HepG2 (cell line): ENCODE measurements around the gene GNAS-AS1. TPM values are rescaled to one million over a fixed set of nuclear protein-coding genes. Genes with fewer than 3 reads are reported as not detected.

Experiments
- ATAC-seq: fragments of 200-7000 bp; cut with Tn5 transposase; 3 replicates; pipeline ENCODE4 v1.9.1; 2020; ENCODE audit warnings: mild to moderate bottlenecking, moderate library complexity
- BruUV-seq: library from RNA; stranded (reverse); fragments of 400-500 nt; replicated peaks from 2 replicates; lab custom pipeline; 2021; lab: Mats Ljungman, UMichigan
- CTCF ChIA-PET: fragments of 300-600 bp; formaldehyde crosslinking; extraction: SDS; loops from one replicate; lab custom pipeline; 2021; ENCODE audit warnings: low total read pairs, inconsistent platforms, low intra/inter-chr PET ratio; lab: Yijun Ruan, JAX
- POLR2A ChIA-PET: fragments of 350-600 bp; sonication (Branson Sonifier 250); formaldehyde crosslinking; loops from one replicate; lab custom pipeline; 2020; ENCODE audit warnings: antibody characterized with exemption, inconsistent platforms; lab: Yijun Ruan, JAX
- DNase-seq: peaks from one replicate; pipeline ENCODE4 v3.0.0-alpha.2; 2015; ENCODE audit warnings: low spot score
- FAIRE-seq: peaks from 3 replicates; lab custom pipeline; 2011; peaks lifted over from hg19 to GRCh38; lab: Jason Lieb, UNC
- H2AFZ ChIP-seq: one replicate; pipeline ENCODE4 v1.6.1; 2011; ENCODE audit warnings: low read length, inconsistent platforms
- H3K27ac ChIP-seq: fragments of 300-600 bp; 3 replicates; pipeline ENCODE4 v1.8.0; 2011; ENCODE audit warnings: mixed run types, mild to moderate bottlenecking, mixed read lengths, low read length, inconsistent platforms; ENCODE audit not compliant: insufficient read depth; ENCODE audit errors: extremely low read length
- H3K27me3 ChIP-seq, 2 experiments: fragments of 200-600 bp in 1 of 2; 2 replicates in 1 of 2; 3 replicates in 1 of 2; pipeline versions ENCODE4 v1.6.0 to v1.8.0; 2011; ENCODE audit warnings: low read length in 2 of 2, mild to moderate bottlenecking in 2 of 2, moderate library complexity in 2 of 2, inconsistent platforms in 1 of 2; ENCODE audit not compliant: insufficient read depth in 2 of 2, control insufficient read depth in 1 of 2
- H3K36me3 ChIP-seq, 2 experiments: fragments of 200-600 bp in 1 of 2; replicated peaks in 1 of 2; 2 replicates in 1 of 2; 3 replicates in 1 of 2; pipeline versions ENCODE4 v1.5.1 to v1.8.0; 2011; ENCODE audit warnings: low read length in 2 of 2, inconsistent platforms in 1 of 2; ENCODE audit not compliant: insufficient read depth in 2 of 2, control insufficient read depth in 1 of 2
- H3K4me1 ChIP-seq: 2 replicates; pipeline ENCODE4 v1.5.1; 2012; ENCODE audit warnings: low read length, inconsistent platforms; ENCODE audit not compliant: insufficient read depth
- H3K4me2 ChIP-seq: 2 replicates; pipeline ENCODE4 v1.6.0; 2011; ENCODE audit warnings: low read depth, low read length, inconsistent platforms
- H3K4me3 ChIP-seq, 3 experiments: fragments of 200-600 bp in 1 of 3; sonication (generic), shearing (Covaris generic) in 1 of 3; replicated peaks in 1 of 3; 2 replicates each; pipeline ENCODE4 v1.5.1; 2011 to 2016; ENCODE audit warnings: low read length in 3 of 3, inconsistent platforms in 2 of 3, low read depth in 2 of 3, mild to moderate bottlenecking in 2 of 3, control low read depth in 1 of 3, mixed read lengths in 1 of 3; ENCODE audit not compliant: insufficient read depth in 1 of 3
- H3K79me2 ChIP-seq: one replicate; pipeline ENCODE4 v1.6.1; 2011; ENCODE audit warnings: low read length, inconsistent platforms; ENCODE audit not compliant: insufficient read depth
- H3K9ac ChIP-seq: 2 replicates; pipeline ENCODE4 v1.6.0; 2011; ENCODE audit warnings: mild to moderate bottlenecking, low read depth, low read length, inconsistent platforms; ENCODE audit not compliant: insufficient read depth
- H3K9me3 ChIP-seq: 2 replicates; pipeline ENCODE4 v1.5.1; 2012; ENCODE audit warnings: mild to moderate bottlenecking, low read length
- H4K20me1 ChIP-seq: 2 replicates; pipeline ENCODE4 v1.6.0; 2011; ENCODE audit warnings: inconsistent platforms, mild to moderate bottlenecking, low read length, moderate library complexity; ENCODE audit not compliant: insufficient read depth
- BRCA1 ChIP-seq: sonication (generic); formaldehyde crosslinking; IDR thresholded peaks from 2 replicates; pipeline ENCODE4 v1.4.0; 2020; ENCODE audit warnings: missing genetic modification reagents
- EP300 ChIP-seq, 3 experiments: sonication (generic) in 1 of 3; formaldehyde crosslinking in 1 of 3; IDR thresholded peaks; 2 replicates each; pipeline versions ENCODE4 v1.5.1 to v1.6.1; 2011 to 2020; ENCODE audit warnings: low read depth in 2 of 3, low read length in 2 of 3, borderline replicate concordance in 1 of 3, improper control_type of control experiment in 1 of 3, mild to moderate bottlenecking in 1 of 3, missing genetic modification reagents in 1 of 3, moderate library complexity in 1 of 3
- FOXO1 ChIP-seq: sonication (generic); formaldehyde crosslinking; IDR thresholded peaks from 2 replicates; pipeline ENCODE4 v1.4.0; 2020; ENCODE audit warnings: missing genetic modification reagents
- GZF1 ChIP-seq: sonication (generic); formaldehyde crosslinking; IDR thresholded peaks from 2 replicates; pipeline ENCODE4 v1.5.1; 2020; ENCODE audit warnings: mild to moderate bottlenecking, missing genetic modification reagents
- NFE2L1 ChIP-seq: sonication (generic); formaldehyde crosslinking; IDR thresholded peaks from 2 replicates; pipeline ENCODE4 v1.4.0; 2020; ENCODE audit warnings: missing genetic modification reagents, mild to moderate bottlenecking, borderline replicate concordance
- SALL1 ChIP-seq: sonication (generic); formaldehyde crosslinking; IDR thresholded peaks from 2 replicates; pipeline ENCODE4 v1.8.0; 2022; ENCODE audit warnings: mild to moderate bottlenecking, missing genetic modification reagents
- ZFP36L1 ChIP-seq: sonication (generic); formaldehyde crosslinking; IDR thresholded peaks from 2 replicates; pipeline ENCODE4 v1.8.0; 2022; ENCODE audit warnings: mild to moderate bottlenecking, missing genetic modification reagents, moderate library complexity
- ZFX ChIP-seq: sonication (generic); formaldehyde crosslinking; IDR thresholded peaks from 2 replicates; pipeline ENCODE4 v1.4.0; 2020; ENCODE audit warnings: mild to moderate bottlenecking, low read depth, missing genetic modification reagents, moderate library complexity
- ZNF337 ChIP-seq: sonication (generic); formaldehyde crosslinking; IDR thresholded peaks from 2 replicates; pipeline ENCODE4 v1.5.1; 2020; ENCODE audit warnings: missing genetic modification reagents, low read depth, mild to moderate bottlenecking, borderline replicate concordance
- ZNF431 ChIP-seq: sonication (generic); formaldehyde crosslinking; IDR thresholded peaks from 2 replicates; pipeline ENCODE4 v1.9.0; 2022; ENCODE audit warnings: missing genetic modification reagents, low read depth, mild to moderate bottlenecking, borderline replicate concordance
- ZNF562 ChIP-seq: sonication (generic); formaldehyde crosslinking; IDR thresholded peaks from 2 replicates; pipeline ENCODE4 v1.8.0; 2022; ENCODE audit warnings: missing genetic modification reagents, borderline replicate concordance
- ZNF567 ChIP-seq: sonication (generic); formaldehyde crosslinking; IDR thresholded peaks from 2 replicates; pipeline ENCODE4 v1.8.1; 2023; ENCODE audit warnings: mild to moderate bottlenecking, missing genetic modification reagents, borderline replicate concordance
- ZNF678 ChIP-seq: sonication (generic); formaldehyde crosslinking; IDR thresholded peaks from 2 replicates; pipeline ENCODE4 v1.4.0; 2020; ENCODE audit warnings: mild to moderate bottlenecking, missing genetic modification reagents
- ZNF724P ChIP-seq: sonication (generic); formaldehyde crosslinking; IDR thresholded peaks from 2 replicates; pipeline ENCODE4 v1.8.0; 2022; ENCODE audit warnings: missing genetic modification reagents, borderline replicate concordance
- WGBS: methylation state at CpG from one replicate; pipeline ENCODE4 v1.1.6; 2017; ENCODE audit warnings: low lambda C conversion rate; 5-methylcytosine and 5-hydroxymethylcytosine counted together
- in situ Hi-C: cut with HindIII; loops from 2 replicates; pipeline ENCODE4 v1.10.0; 2017; ENCODE audit warnings: low pct_unique_long_range_greater_than_20kb; ENCODE audit not compliant: extremely low pct_ligation_motif_present
- intact Hi-C: fragments of 100-400 bp; cut with micrococcal nuclease; formaldehyde crosslinking; loops from one replicate; pipeline ENCODE4 v1.10.0; 2022; ENCODE audit not compliant: unreplicated experiment
- polyA plus RNA-seq, 8 experiments: library from polyadenylated mRNA; depleted of rRNA in 3 of 8; stranded (reverse) in 7 of 8; unstranded in 1 of 8; fragments of >200 nt; fragmentation: Illumina TruSeq in 4 of 8; extraction: Trizol in 4 of 8; gene quantifications; 2 replicates each; pipeline versions ENCODE4 v1.2.1 to v1.2.3, GENCODE V29; 2011 to 2016; ENCODE audit warnings: low read depth in 4 of 8, missing spikeins in 1 of 8, mixed read lengths in 1 of 8; ENCODE audit not compliant: insufficient read depth in 1 of 8
- total RNA-seq, 5 experiments: library from RNA; depleted of rRNA; stranded (reverse); fragments of >200 nt; fragmentation: Illumina TruSeq; extraction: Trizol; gene quantifications; 2 replicates each; pipeline ENCODE4 v1.2.3, GENCODE V29; 2016; ENCODE audit warnings: low read depth in 1 of 5
- TF ChIP-seq, protein P1 (sequence below): sonication (generic); formaldehyde crosslinking; IDR thresholded peaks from 2 replicates; pipeline ENCODE4 v1.4.0; 2020; ENCODE audit warnings: mild to moderate bottlenecking, missing genetic modification reagents
- TF ChIP-seq, protein P2 (sequence below): sonication (generic); formaldehyde crosslinking; IDR thresholded peaks from 2 replicates; pipeline ENCODE4 v1.5.0; 2020; ENCODE audit warnings: missing genetic modification reagents, mild to moderate bottlenecking, borderline replicate concordance
- TF ChIP-seq, protein P3 (sequence below): sonication (generic); formaldehyde crosslinking; IDR thresholded peaks from 2 replicates; pipeline ENCODE4 v1.5.1; 2020; ENCODE audit warnings: missing genetic modification reagents, mild to moderate bottlenecking, borderline replicate concordance
- TF ChIP-seq, protein P4 (sequence below): sonication (generic); formaldehyde crosslinking; IDR thresholded peaks from 2 replicates; pipeline ENCODE4 v1.4.0; 2020; ENCODE audit warnings: missing genetic modification reagents, borderline replicate concordance

The GNAS-AS1 gene
- total and polyA plus RNA-seq, 2 of the 13 experiments (the other 11 are each of a cell fraction or from before 2014, with no cell fraction given) = not detected

DNA sequence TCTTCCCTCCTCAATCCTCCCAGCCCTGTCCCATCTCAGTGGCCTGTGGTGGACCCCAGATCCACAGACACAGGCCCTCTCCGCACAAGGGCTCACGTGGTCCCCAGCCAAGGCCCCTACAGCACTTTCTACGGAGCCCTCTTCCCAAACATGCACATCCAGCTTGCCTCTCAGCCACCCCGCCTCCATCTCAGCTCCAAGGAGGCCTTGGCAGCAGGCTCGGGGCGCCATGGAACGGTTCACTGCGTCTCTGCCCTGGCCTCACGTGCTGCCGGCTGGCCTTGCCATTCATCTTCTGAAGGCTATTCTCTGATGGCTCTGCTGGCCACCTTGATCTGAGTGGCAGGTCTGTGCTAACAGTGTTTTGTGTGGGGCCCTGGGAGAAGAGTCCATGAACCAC lies 33.0 kb downstream of the GNAS-AS1 start:
- WGBS = 40% methylated on average over 10 of the region's 10 CpGs

More for the DNA sequence above, 33.0 kb downstream of the GNAS-AS1 start:
- DNase-seq (no peak), ATAC-seq (no peak), FAIRE-seq (no peak)
- in situ Hi-C loops (no loop called here), intact Hi-C loops (no loop called here)
- ChIA-PET POLR2A (no interaction called here), CTCF (no interaction called here)
- H2AFZ ChIP-seq = no peak overlapping the region
- H3K4me1 ChIP-seq = no peaks in the 10 kb centered on the region
- no peak for TF ChIP-seq ZNF337
- TF ChIP-seq ZNF724P (CRISPR knock-in tag) = no peak
- TF ChIP-seq, protein P1, sequence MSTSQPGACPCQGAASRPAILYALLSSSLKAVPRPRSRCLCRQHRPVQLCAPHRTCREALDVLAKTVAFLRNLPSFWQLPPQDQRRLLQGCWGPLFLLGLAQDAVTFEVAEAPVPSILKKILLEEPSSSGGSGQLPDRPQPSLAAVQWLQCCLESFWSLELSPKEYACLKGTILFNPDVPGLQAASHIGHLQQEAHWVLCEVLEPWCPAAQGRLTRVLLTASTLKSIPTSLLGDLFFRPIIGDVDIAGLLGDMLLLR (CRISPR knock-in tag) = no peak
- TF ChIP-seq, protein P2, sequence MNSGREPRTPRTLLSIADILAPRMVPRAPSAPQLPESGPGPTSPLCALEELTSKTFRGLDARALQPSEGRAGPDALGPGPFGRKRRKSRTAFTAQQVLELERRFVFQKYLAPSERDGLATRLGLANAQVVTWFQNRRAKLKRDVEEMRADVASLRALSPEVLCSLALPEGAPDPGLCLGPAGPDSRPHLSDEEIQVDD (CRISPR knock-in tag) = no peak
- no peak for TF ChIP-seq GZF1 (CRISPR knock-in tag)
- no peak for TF ChIP-seq ZFX
- TF ChIP-seq BRCA1 (CRISPR knock-in tag) = no peak
- TF ChIP-seq ZNF567 (CRISPR knock-in tag) = no peak
- no peak for TF ChIP-seq EP300 (IDR thresholded peaks at IDR 0.05; ENCODE audit: low read depth in 2 of 2, low read length in 2 of 2)
- no peak for TF ChIP-seq EP300 (CRISPR knock-in tag; IDR thresholded peaks at IDR 0.05; ENCODE audit: borderline replicate concordance)
- TF ChIP-seq NFE2L1 = no peak
- no peak for TF ChIP-seq SALL1 (CRISPR knock-in tag)
- TF ChIP-seq, protein P3, sequence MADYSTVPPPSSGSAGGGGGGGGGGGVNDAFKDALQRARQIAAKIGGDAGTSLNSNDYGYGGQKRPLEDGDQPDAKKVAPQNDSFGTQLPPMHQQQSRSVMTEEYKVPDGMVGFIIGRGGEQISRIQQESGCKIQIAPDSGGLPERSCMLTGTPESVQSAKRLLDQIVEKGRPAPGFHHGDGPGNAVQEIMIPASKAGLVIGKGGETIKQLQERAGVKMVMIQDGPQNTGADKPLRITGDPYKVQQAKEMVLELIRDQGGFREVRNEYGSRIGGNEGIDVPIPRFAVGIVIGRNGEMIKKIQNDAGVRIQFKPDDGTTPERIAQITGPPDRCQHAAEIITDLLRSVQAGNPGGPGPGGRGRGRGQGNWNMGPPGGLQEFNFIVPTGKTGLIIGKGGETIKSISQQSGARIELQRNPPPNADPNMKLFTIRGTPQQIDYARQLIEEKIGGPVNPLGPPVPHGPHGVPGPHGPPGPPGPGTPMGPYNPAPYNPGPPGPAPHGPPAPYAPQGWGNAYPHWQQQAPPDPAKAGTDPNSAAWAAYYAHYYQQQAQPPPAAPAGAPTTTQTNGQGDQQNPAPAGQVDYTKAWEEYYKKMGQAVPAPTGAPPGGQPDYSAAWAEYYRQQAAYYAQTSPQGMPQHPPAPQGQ (CRISPR knock-in tag) = no peak
- TF ChIP-seq ZNF678 (CRISPR knock-in tag) = no peak
- TF ChIP-seq ZNF431 (CRISPR knock-in tag) = no peak
- TF ChIP-seq ZNF562 (CRISPR knock-in tag) = no peak
- no peak for TF ChIP-seq ZFP36L1
- TF ChIP-seq, protein P4, sequence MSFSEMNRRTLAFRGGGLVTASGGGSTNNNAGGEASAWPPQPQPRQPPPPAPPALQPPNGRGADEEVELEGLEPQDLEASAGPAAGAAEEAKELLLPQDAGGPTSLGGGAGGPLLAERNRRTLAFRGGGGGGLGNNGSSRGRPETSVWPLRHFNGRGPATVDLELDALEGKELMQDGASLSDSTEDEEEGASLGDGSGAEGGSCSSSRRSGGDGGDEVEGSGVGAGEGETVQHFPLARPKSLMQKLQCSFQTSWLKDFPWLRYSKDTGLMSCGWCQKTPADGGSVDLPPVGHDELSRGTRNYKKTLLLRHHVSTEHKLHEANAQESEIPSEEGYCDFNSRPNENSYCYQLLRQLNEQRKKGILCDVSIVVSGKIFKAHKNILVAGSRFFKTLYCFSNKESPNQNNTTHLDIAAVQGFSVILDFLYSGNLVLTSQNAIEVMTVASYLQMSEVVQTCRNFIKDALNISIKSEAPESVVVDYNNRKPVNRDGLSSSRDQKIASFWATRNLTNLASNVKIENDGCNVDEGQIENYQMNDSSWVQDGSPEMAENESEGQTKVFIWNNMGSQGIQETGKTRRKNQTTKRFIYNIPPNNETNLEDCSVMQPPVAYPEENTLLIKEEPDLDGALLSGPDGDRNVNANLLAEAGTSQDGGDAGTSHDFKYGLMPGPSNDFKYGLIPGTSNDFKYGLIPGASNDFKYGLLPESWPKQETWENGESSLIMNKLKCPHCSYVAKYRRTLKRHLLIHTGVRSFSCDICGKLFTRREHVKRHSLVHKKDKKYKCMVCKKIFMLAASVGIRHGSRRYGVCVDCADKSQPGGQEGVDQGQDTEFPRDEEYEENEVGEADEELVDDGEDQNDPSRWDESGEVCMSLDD = no peak
- TF ChIP-seq FOXO1 (CRISPR knock-in tag) = no peak
- H3K9ac ChIP-seq = no peak overlapping the region
- no TSS peak for BruUV-seq
- no peaks in the 10 kb centered on the region for H4K20me1 ChIP-seq
- no peak overlapping the region for H3K27ac ChIP-seq
- peaks cover 20 to 76% of the 10 kb centered on the region in 2 experiments for H3K27me3 ChIP-seq
- no peaks in the 10 kb centered on the region for H3K79me2 ChIP-seq
- H3K4me3 ChIP-seq = no peak overlapping the region
- H3K4me2 ChIP-seq = no peak overlapping the region
- no peaks in the 10 kb centered on the region for H3K36me3 ChIP-seq
- H3K9me3 ChIP-seq = no peaks in the 10 kb centered on the region
